ENCODE results near the gene KREMEN2. TPM values are rescaled to one million over a fixed set of nuclear protein-coding genes. Genes with fewer than 3 reads are reported as not detected.

KREMEN2 gene
- total RNA-seq, 4 donors from 2014 or later: 0.40 to 1.6 TPM; not detected in 2

GRCh38 chr16:2980227-2981176 lies 16.4 kb downstream of the KREMEN2 start, which contains the start of gene PKMYT1:
Gene PKMYT1, minus strand, starts transcription at chr16:2980446. Its CDS starts 789 bp downstream, at chr16:2979657.
- DNase-seq: peak; percentile 86 to 96 (median 96)
- Histone ChIP-seq H3K27ac (peak within 1 kb of the TSS; percentile 85 to 93 (median 89)), H3K36me3 (no peaks in the 10 kb centered on the region), H3K9me3 (no peaks in the 10 kb centered on the region), H3K27me3 (no peaks in the 10 kb centered on the region), H3K4me1 (peaks cover 5 to 23% (median 7%) of the 10 kb centered on the region in 4 donors), H3K4me3 (peak within 1 kb of the TSS; percentile 74 to 93 (median 76))
- TF ChIP-seq CTCF (IDR thresholded peaks at IDR 0.05) (no peak), POLR2A (IDR thresholded peaks at IDR 0.05) (peak; percentile 97)

- Histone ChIP-seq H3K27me3 (no peaks in the 10 kb centered on the region), H3K27ac (no peak overlapping the region), H3K36me3 (no peaks in the 10 kb centered on the region), H3K4me1 (peaks cover 5 to 23% (median 7%) of the 10 kb centered on the region in 4 donors), H3K4me3 (peak overlapping the region in 3 of 4 donors; percentile 75 to 93 (median 76)), H3K9me3 (no peaks in the 10 kb centered on the region)
- DNase-seq: no peak
- TF ChIP-seq CTCF (IDR thresholded peaks at IDR 0.05) (no peak), POLR2A (IDR thresholded peaks at IDR 0.05) (no peak)
Observed at GRCh38 chr16:2981177-2981898, 17.3 kb downstream of the KREMEN2 start.

GRCh38 chr16:2981899-2982250 lies 17.8 kb downstream of the KREMEN2 start:
- no peak overlapping the region for H3K4me3 ChIP-seq
- H3K36me3 ChIP-seq: no peaks in the 10 kb centered on the region
- H3K27me3 ChIP-seq: no peaks in the 10 kb centered on the region
- H3K9me3 ChIP-seq: no peaks in the 10 kb centered on the region
- peaks cover 5 to 23% (median 7%) of the 10 kb centered on the region in 4 donors for H3K4me1 ChIP-seq
- H3K27ac ChIP-seq: no peak overlapping the region
- TF ChIP-seq POLR2A (IDR thresholded peaks at IDR 0.05) (no peak), CTCF (IDR thresholded peaks at IDR 0.05) (no peak)
- no peak for DNase-seq

- no peak overlapping the region for H3K27ac ChIP-seq
- H3K4me3 ChIP-seq: no peak overlapping the region
- DNase-seq: no peak
- H3K27me3 ChIP-seq: no peaks in the 10 kb centered on the region
- H3K4me1 ChIP-seq: peaks cover 5 to 23% (median 7%) of the 10 kb centered on the region in 4 donors
- TF ChIP-seq POLR2A (IDR thresholded peaks at IDR 0.05): no peak
- TF ChIP-seq CTCF (IDR thresholded peaks at IDR 0.05): no peak
- H3K9me3 ChIP-seq: no peaks in the 10 kb centered on the region
- no peaks in the 10 kb centered on the region for H3K36me3 ChIP-seq
Observed at GRCh38 chr16:2982402-2982801, 18.3 kb downstream of the KREMEN2 start.

- Histone ChIP-seq H3K27ac (no peak overlapping the region), H3K27me3 (no peaks in the 10 kb centered on the region), H3K9me3 (no peaks in the 10 kb centered on the region), H3K36me3 (no peaks in the 10 kb centered on the region), H3K4me1 (peaks cover 5 to 23% (median 7%) of the 10 kb centered on the region in 4 donors), H3K4me3 (peak overlapping the region in 3 of 4 donors; percentile 7 to 36 (median 25))
- peak; percentile 62 to 90 (median 90) for DNase-seq
- TF ChIP-seq CTCF (IDR thresholded peaks at IDR 0.05): peak; percentile 85 to 96 (median 94)
- TF ChIP-seq POLR2A (IDR thresholded peaks at IDR 0.05): no peak
Observed at GRCh38 chr16:2983706-2984136, 19.6 kb downstream of the KREMEN2 start.

All from Peyer's patch (tissue), 4 donors.